A549 (cell line): Measurements from ENCODE around the gene ASPHD2. TPM values are rescaled to one million over a fixed set of nuclear protein-coding genes. Genes with fewer than 3 reads are reported as not detected.
A peak's percentile ranks its signal among the peaks of the same experiment; 100 is the strongest.

Experiments used
- ATAC-seq, 2 experiments: fragments of 200-7000 bp in 1 of 2; fragments of >200 bp in 1 of 2; cut with Nextera tagmentation in 1 of 2; cut with Tn5 transposase in 1 of 2; 3 replicates each; pipeline versions ENCODE4 v1.8.0 to v1.9.1; 2018 to 2020; ENCODE audit warnings: mild to moderate bottlenecking in 1 of 2, moderate library complexity in 1 of 2
- CTCF ChIA-PET: fragments of 300-600 bp; sonication (Branson Sonifier 250); formaldehyde crosslinking; extraction: SDS; loops from one replicate; lab custom pipeline; 2021; ENCODE audit warnings: antibody characterized with exemption, inconsistent platforms; lab: Yijun Ruan, JAX
- POLR2A ChIA-PET: fragments of 350-600 bp; formaldehyde crosslinking; extraction: SDS; loops from one replicate; lab custom pipeline; 2021; ENCODE audit warnings: antibody characterized with exemption, inconsistent platforms; lab: Yijun Ruan, JAX
- DNase-seq, 2 experiments: peaks; one replicate each; pipeline versions ENCODE4 v3.0.0 to v3.0.0-alpha.2; 2011 to 2016; ENCODE audit warnings: low read depth in 1 of 2, low spot score in 1 of 2
- FAIRE-seq: peaks from 2 replicates; lab custom pipeline; 2011; peaks lifted over from hg19 to GRCh38; lab: Jason Lieb, UNC
- H3K27ac ChIP-seq, 2 experiments: fragments of >200 bp; sonication (Bioruptor Twin); formaldehyde crosslinking; 3 replicates each; pipeline ENCODE4 v1.5.1; 2016 to 2017
- H3K4me1 ChIP-seq: fragments of >200 bp; sonication (Bioruptor Twin); formaldehyde crosslinking; 3 replicates; pipeline ENCODE4 v1.6.1; 2016
- H3K4me2 ChIP-seq: fragments of >200 bp; sonication (Bioruptor Twin); formaldehyde crosslinking; 3 replicates; pipeline ENCODE4 v1.6.1; 2016
- H3K4me3 ChIP-seq: fragments of >200 bp; sonication (Bioruptor Twin); formaldehyde crosslinking; 3 replicates; pipeline ENCODE4 v1.5.1; 2016
- H3K9me3 ChIP-seq: fragments of >200 bp; sonication (Bioruptor Twin); formaldehyde crosslinking; 3 replicates; pipeline ENCODE4 v1.6.1; 2016
- CHD2 ChIP-seq: fragments of 150-350 bp; IDR thresholded peaks from 2 replicates; pipeline ENCODE4 v1.6.1; 2014; ENCODE audit warnings: low read length; ENCODE audit not compliant: partially characterized antibody
- EP300 ChIP-seq, 2 experiments: fragments of >200 bp; sonication (Bioruptor Twin); formaldehyde crosslinking; IDR thresholded peaks; 2 replicates in 1 of 2; 3 replicates in 1 of 2; pipeline ENCODE4 v1.6.1; 2016 to 2017
- ESRRA ChIP-seq: fragments of 150-350 bp; IDR thresholded peaks from 2 replicates; pipeline ENCODE4 v1.6.1; 2014; ENCODE audit warnings: mild to moderate bottlenecking, low read length, borderline replicate concordance
- FOSB ChIP-seq: fragments of 250-450 bp; sonication (Bioruptor Pico); IDR thresholded peaks from 2 replicates; pipeline ENCODE4 v1.5.0; 2020; ENCODE audit warnings: mild to moderate bottlenecking, moderate library complexity
- FOXS1 ChIP-seq: fragments of 250-450 bp; sonication (Bioruptor Pico); IDR thresholded peaks from 2 replicates; pipeline ENCODE4 v1.5.0; 2020; ENCODE audit warnings: mild to moderate bottlenecking, moderate library complexity
- HDAC2 ChIP-seq: fragments of 200-600 bp; sonication (generic); IDR thresholded peaks from 2 replicates; pipeline ENCODE4 v1.6.1; 2016
- HEYL ChIP-seq: fragments of 250-450 bp; sonication (Bioruptor Pico); IDR thresholded peaks from 2 replicates; pipeline ENCODE4 v1.8.0; 2021; ENCODE audit warnings: mild to moderate bottlenecking, moderate library complexity
- JUN ChIP-seq, 2 experiments: fragments of >200 bp; sonication (Bioruptor Twin); formaldehyde crosslinking; IDR thresholded peaks; 2 replicates in 1 of 2; 3 replicates in 1 of 2; pipeline ENCODE4 v1.6.1; 2016 to 2017
- JUNB ChIP-seq: fragments of >200 bp; sonication (Bioruptor Twin); formaldehyde crosslinking; IDR thresholded peaks from 2 replicates; pipeline ENCODE4 v1.6.1; 2016
- KDM5A ChIP-seq: fragments of 200-600 bp; sonication (generic); IDR thresholded peaks from 2 replicates; pipeline ENCODE4 v1.6.1; 2016; ENCODE audit warnings: antibody characterized with exemption, mild to moderate bottlenecking
- MAFK ChIP-seq: fragments of 450-650 bp; IDR thresholded peaks from 2 replicates; pipeline ENCODE4 v1.6.1; 2014; ENCODE audit not compliant: partially characterized antibody
- NR3C1 ChIP-seq: fragments of >200 bp; sonication (Bioruptor Twin); formaldehyde crosslinking; IDR thresholded peaks from 3 replicates; pipeline ENCODE4 v1.6.1; 2017
- POLR2AphosphoS2 ChIP-seq: conservative IDR thresholded peaks from 2 replicates; pipeline ENCODE4 v1.6.1; 2012; ENCODE audit warnings: low read length, improper control_type of control experiment, inconsistent platforms
- RAD21 ChIP-seq, 2 experiments: fragments of >200 bp in 1 of 2; sonication (Bioruptor Twin) in 1 of 2; formaldehyde crosslinking in 1 of 2; IDR thresholded peaks in 1 of 2; conservative IDR thresholded peaks in 1 of 2; 2 replicates in 1 of 2; 3 replicates in 1 of 2; pipeline ENCODE4 v1.6.1; 2012 to 2018; ENCODE audit warnings: inconsistent platforms in 1 of 2
- RCOR1 ChIP-seq: fragments of 150-350 bp; IDR thresholded peaks from 2 replicates; pipeline ENCODE4 v1.6.1; 2014; ENCODE audit warnings: antibody characterized with exemption, low read length, low read depth
- RNF2 ChIP-seq: fragments of 200-600 bp; sonication (generic); IDR thresholded peaks from 2 replicates; pipeline ENCODE4 v1.6.1; 2016; ENCODE audit warnings: low read depth, mild to moderate bottlenecking, antibody characterized with exemption, moderate library complexity, borderline replicate concordance
- TFCP2L1 ChIP-seq: fragments of 250-450 bp; sonication (Bioruptor Pico); IDR thresholded peaks from 2 replicates; pipeline ENCODE4 v1.5.0; 2021; ENCODE audit warnings: mild to moderate bottlenecking
- TP53 ChIP-seq: fragments of 250-450 bp; sonication (Bioruptor Pico); IDR thresholded peaks from 2 replicates; pipeline ENCODE4 v1.5.0; 2021; ENCODE audit warnings: mild to moderate bottlenecking, moderate library complexity
- ZFP36 ChIP-seq: fragments of 450-650 bp; IDR thresholded peaks from 2 replicates; pipeline ENCODE4 v1.6.1; 2014; ENCODE audit warnings: borderline replicate concordance; ENCODE audit not compliant: partially characterized antibody
- ZNF302 ChIP-seq: fragments of 250-450 bp; sonication (Bioruptor Pico); IDR thresholded peaks from 2 replicates; pipeline ENCODE4 v1.9.0; 2021; ENCODE audit warnings: inconsistent platforms, mild to moderate bottlenecking, moderate library complexity
- ZSCAN20 ChIP-seq: fragments of 250-450 bp; sonication (Bioruptor Pico); IDR thresholded peaks from 2 replicates; pipeline ENCODE4 v1.8.0; 2022; ENCODE audit warnings: mild to moderate bottlenecking, moderate library complexity
- WGBS: methylation state at CpG from one replicate; pipeline ENCODE4 v1.1.6; 2017; ENCODE audit errors: missing lambda C conversion rate; 5-methylcytosine and 5-hydroxymethylcytosine counted together
- polyA plus RNA-seq, 4 experiments: library from polyadenylated mRNA; depleted of rRNA in 3 of 4; stranded (reverse); fragments of >200 nt; fragmentation: RNase III in 1 of 4; extraction: RNeasy Plus Mini Kit Qiagen cat#74134 plus additional on column Dnase treatment in 1 of 4; gene quantifications; 2 replicates in 3 of 4; 3 replicates in 1 of 4; pipeline ENCODE4 v1.2.3, GENCODE V29; 2011 to 2017
- TF ChIP-seq, protein P1 (sequence below): fragments of 250-450 bp; sonication (Bioruptor Pico); IDR thresholded peaks from 2 replicates; pipeline ENCODE4 v1.5.0; 2021; ENCODE audit warnings: mild to moderate bottlenecking, moderate library complexity, borderline replicate concordance
- TF ChIP-seq, protein P2 (sequence below): fragments of 150-350 bp; IDR thresholded peaks from 2 replicates; pipeline ENCODE4 v1.6.1; 2014; ENCODE audit warnings: low read depth, mild to moderate bottlenecking, low read length
- TF ChIP-seq, protein P3 (sequence below): fragments of 250-450 bp; sonication (Bioruptor Pico); IDR thresholded peaks from 2 replicates; pipeline ENCODE4 v1.5.0; 2020; ENCODE audit warnings: low read depth, mild to moderate bottlenecking, moderate library complexity
- TF ChIP-seq, protein P4 (sequence below): IDR thresholded peaks from 2 replicates; pipeline ENCODE4 v1.6.1; 2012

ASPHD2 gene
- polyA plus RNA-seq, 2 of the 4 experiments (the other 2 are of a cell fraction) = 0.84 to 1.3 TPM

GRCh38 chr22:26481112-26481693 lies 52.1 kb downstream of the ASPHD2 start:
- H3K4me2 ChIP-seq = no peak overlapping the region
- no peak overlapping the region for H3K4me3 ChIP-seq
- WGBS = 78% methylated on average over 6 of the region's 6 CpGs
- H3K4me1 ChIP-seq = peaks cover 17% of the 10 kb centered on the region; the same call in 2 of the 3 replicates
- ATAC-seq = no peak
- H3K27ac ChIP-seq = no peak overlapping the region
- TF ChIP-seq MAFK (no peak), RNF2 (no peak)
- TF ChIP-seq, protein P1, sequence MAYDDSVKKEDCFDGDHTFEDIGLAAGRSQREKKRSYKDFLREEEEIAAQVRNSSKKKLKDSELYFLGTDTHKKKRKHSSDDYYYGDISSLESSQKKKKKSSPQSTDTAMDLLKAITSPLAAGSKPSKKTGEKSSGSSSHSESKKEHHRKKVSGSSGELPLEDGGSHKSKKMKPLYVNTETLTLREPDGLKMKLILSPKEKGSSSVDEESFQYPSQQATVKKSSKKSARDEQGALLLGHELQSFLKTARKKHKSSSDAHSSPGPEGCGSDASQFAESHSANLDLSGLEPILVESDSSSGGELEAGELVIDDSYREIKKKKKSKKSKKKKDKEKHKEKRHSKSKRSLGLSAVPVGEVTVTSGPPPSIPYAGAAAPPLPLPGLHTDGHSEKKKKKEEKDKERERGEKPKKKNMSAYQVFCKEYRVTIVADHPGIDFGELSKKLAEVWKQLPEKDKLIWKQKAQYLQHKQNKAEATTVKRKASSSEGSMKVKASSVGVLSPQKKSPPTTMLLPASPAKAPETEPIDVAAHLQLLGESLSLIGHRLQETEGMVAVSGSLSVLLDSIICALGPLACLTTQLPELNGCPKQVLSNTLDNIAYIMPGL (CRISPR knock-in tag) = no peak
- ChIA-PET POLR2A (interaction anchor here (0.8 to 1.0 kb wide), 2 partner anchors 10 to 23 kb away, joined by 3 to 4 read pairs; no protein-coding TSS in a partner anchor), CTCF (interaction anchor here (1.4 to 4.0 kb wide), 3 partner anchors 20 to 117 kb away, joined by 3 to 17 read pairs (median 8); no protein-coding TSS in a partner anchor)
- DNase-seq = no peak
- no peaks in the 10 kb centered on the region for H3K9me3 ChIP-seq
- no peak for FAIRE-seq

DNA sequence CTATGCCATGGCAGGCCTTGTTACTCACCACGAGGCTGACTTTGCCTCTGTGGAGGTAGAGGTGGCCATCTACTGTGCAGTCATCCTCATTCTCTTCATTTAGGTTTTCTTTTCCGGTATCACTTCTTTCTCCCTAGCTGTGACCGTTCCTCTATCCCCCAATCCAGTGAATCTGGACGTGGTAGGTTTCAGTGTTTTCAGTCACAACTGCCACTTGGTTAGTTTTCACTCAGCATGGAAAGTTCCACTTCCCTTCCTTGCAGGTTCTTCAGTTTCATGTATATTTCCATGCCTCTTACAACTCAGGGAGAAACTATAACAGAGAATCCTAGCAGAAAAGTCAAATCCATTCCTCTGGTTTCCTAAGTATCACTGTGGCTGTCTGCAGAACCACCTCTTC lies 52.6 kb downstream of the ASPHD2 start:
- POLR2A ChIA-PET = interaction anchor here (0.8 to 1.0 kb wide), 2 partner anchors 11 to 24 kb away, joined by 3 to 4 read pairs; no protein-coding TSS in a partner anchor
- no peak overlapping the region for H3K27ac ChIP-seq
- no peak for DNase-seq
- H3K4me3 ChIP-seq = no peak overlapping the region
- no peak for ATAC-seq
- WGBS = 81% methylated on average over 4 of the region's 4 CpGs
- CTCF ChIA-PET = interaction anchor here (1.4 to 4.0 kb wide), 3 partner anchors 20 to 118 kb away, joined by 3 to 17 read pairs (median 8); no protein-coding TSS in a partner anchor
- FAIRE-seq = no peak
- TF ChIP-seq KDM5A (no peak), HEYL (CRISPR knock-in tag) (no peak), EP300 (IDR thresholded peaks at IDR 0.05) (no peak), ESRRA (no peak), HDAC2 (no peak), FOSB (CRISPR knock-in tag) (no peak)
- TF ChIP-seq, protein P2, sequence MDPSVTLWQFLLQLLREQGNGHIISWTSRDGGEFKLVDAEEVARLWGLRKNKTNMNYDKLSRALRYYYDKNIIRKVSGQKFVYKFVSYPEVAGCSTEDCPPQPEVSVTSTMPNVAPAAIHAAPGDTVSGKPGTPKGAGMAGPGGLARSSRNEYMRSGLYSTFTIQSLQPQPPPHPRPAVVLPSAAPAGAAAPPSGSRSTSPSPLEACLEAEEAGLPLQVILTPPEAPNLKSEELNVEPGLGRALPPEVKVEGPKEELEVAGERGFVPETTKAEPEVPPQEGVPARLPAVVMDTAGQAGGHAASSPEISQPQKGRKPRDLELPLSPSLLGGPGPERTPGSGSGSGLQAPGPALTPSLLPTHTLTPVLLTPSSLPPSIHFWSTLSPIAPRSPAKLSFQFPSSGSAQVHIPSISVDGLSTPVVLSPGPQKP = no peak
- TF ChIP-seq, protein P3, sequence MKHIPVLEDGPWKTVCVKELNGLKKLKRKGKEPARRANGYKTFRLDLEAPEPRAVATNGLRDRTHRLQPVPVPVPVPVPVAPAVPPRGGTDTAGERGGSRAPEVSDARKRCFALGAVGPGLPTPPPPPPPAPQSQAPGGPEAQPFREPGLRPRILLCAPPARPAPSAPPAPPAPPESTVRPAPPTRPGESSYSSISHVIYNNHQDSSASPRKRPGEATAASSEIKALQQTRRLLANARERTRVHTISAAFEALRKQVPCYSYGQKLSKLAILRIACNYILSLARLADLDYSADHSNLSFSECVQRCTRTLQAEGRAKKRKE (CRISPR knock-in tag) = no peak
- H3K9me3 ChIP-seq = no peaks in the 10 kb centered on the region
- peaks cover 17% of the 10 kb centered on the region; the same call in 2 of the 3 replicates for H3K4me1 ChIP-seq
- H3K4me2 ChIP-seq = no peak overlapping the region

DNA sequence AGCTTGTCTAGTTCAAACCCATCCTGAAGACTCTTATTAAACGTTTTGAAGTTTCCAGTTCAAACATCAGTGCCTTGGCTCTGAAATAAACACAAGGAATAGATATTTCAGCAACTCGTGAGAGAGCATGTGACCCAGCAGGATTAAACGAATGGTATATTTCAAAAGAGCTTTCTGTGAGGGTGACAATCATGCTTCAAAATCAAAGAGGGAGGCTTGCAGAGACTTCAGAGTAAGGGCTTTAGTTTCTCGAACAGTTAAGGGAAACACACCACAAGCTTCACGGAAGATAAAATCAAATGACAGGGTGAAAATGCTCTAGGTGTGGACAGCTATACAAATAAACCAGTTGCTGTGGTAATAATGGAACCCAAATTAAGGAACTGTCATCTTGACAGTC lies 53.1 kb downstream of the ASPHD2 start:
- H3K9me3 ChIP-seq = no peaks in the 10 kb centered on the region
- no peak for ATAC-seq
- no peak for DNase-seq
- 70% methylated on average over 5 of the region's 5 CpGs for WGBS
- H3K4me1 ChIP-seq = peaks cover 17% of the 10 kb centered on the region; the same call in 2 of the 3 replicates
- H3K4me2 ChIP-seq = peak overlapping the region; percentile 83
- H3K4me3 ChIP-seq = no peak overlapping the region
- no peak for FAIRE-seq
- no peak overlapping the region for H3K27ac ChIP-seq
- ChIA-PET CTCF (interaction anchor here (1.4 to 4.0 kb wide), 3 partner anchors 21 to 118 kb away, joined by 3 to 17 read pairs (median 8); no protein-coding TSS in a partner anchor), POLR2A (interaction anchor here (0.8 to 1.0 kb wide), 2 partner anchors 11 to 24 kb away, joined by 3 to 4 read pairs; no protein-coding TSS in a partner anchor)
- no peak for TF ChIP-seq FOXS1 (CRISPR knock-in tag)
- no peak for TF ChIP-seq ZNF302 (CRISPR knock-in tag)
- TF ChIP-seq JUN (IDR thresholded peaks at IDR 0.05) = no peak
- TF ChIP-seq, protein P4, sequence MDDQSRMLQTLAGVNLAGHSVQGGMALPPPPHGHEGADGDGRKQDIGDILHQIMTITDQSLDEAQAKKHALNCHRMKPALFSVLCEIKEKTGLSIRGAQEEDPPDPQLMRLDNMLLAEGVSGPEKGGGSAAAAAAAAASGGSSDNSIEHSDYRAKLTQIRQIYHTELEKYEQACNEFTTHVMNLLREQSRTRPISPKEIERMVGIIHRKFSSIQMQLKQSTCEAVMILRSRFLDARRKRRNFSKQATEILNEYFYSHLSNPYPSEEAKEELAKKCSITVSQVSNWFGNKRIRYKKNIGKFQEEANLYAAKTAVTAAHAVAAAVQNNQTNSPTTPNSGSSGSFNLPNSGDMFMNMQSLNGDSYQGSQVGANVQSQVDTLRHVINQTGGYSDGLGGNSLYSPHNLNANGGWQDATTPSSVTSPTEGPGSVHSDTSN = no peak
- TF ChIP-seq JUNB = no peak
- no peak for TF ChIP-seq CHD2
- no peak for TF ChIP-seq RCOR1
- TF ChIP-seq ZFP36 = no peak
- TF ChIP-seq FOSB (CRISPR knock-in tag) = no peak
- no peak for TF ChIP-seq TP53 (CRISPR knock-in tag)
- no peak for TF ChIP-seq MAFK
- TF ChIP-seq NR3C1 = no peak
- no peak for TF ChIP-seq ZSCAN20 (CRISPR knock-in tag)
- TF ChIP-seq, protein P3 (CRISPR knock-in tag) = no peak
- TF ChIP-seq POLR2AphosphoS2 = no peak
- no peak for TF ChIP-seq HDAC2
- TF ChIP-seq TFCP2L1 (CRISPR knock-in tag) = no peak
- TF ChIP-seq RAD21 (conservative IDR thresholded peaks at IDR 0.05 in 1 of 2, IDR thresholded peaks at IDR 0.05 in 1 of 2) = no peak
